Measurements from ENCODE around the gene MYO9A. TPM values are rescaled to one million over a fixed set of nuclear protein-coding genes. Genes with fewer than 3 reads are reported as not detected.
"Not testable (repeated sequence)": the region's sequence is repeated elsewhere in the genome, so short reads cannot be mapped to it uniquely, and the experiment has no call there.

Gene MYO9A
- polyA plus RNA-seq, 1 donor = 12.0 TPM

GRCh38 chr15:72013703-72014102 is 104.2 kb downstream of the MYO9A start:
- Histone ChIP-seq H3K36me3 (ENCODE audit: control insufficient read depth, insufficient read depth, low read length) (peaks cover 6% of the 10 kb centered on the region), H3K9me3 (ENCODE audit: control insufficient read depth, low read depth, low read length) (no peaks in the 10 kb centered on the region), H3K4me1 (ENCODE audit: control insufficient read depth, insufficient read depth, low read length) (peaks cover 7% of the 10 kb centered on the region), H3K27me3 (ENCODE audit: control insufficient read depth, insufficient read depth, low read length) (no peaks in the 10 kb centered on the region), H3K4me3 (ENCODE audit: low read length) (no peak overlapping the region), H3K27ac (ENCODE audit: low read length) (no peak overlapping the region)
- no peak for DNase-seq
- WGBS (ENCODE audit: insufficient coverage, low lambda C conversion rate) = no CpG with 5 or more reads among the region's 2 CpGs

DNA sequence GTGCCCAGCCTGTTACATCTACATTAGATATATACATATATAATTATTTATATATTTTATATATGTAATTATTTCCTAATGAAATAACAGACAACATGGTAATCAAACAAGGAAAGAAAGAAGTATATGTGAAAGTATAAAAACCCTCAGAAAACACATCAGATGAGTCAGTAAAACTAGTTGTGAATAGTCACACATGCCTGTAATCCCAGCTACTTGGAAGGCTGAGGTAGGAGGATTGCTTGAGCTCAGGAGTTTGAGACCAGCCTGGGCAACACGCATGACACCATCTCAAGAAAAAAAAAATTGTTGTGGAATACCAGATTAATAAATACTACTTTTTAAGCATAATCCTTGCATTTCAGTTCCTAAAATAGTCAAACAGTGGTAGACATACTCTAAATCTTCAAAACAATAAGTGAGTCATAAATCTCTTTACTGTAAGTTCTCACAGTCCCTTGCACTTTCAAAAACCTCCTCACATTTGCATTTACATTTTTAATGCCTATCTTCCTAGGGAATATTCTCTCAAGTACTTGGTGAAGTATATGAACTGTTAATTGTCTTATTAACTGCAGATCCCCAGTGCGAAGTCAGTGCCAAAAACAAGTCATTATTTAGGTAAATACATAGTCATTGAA is 106.5 kb downstream of the MYO9A start:
- no peak overlapping the region for H3K27ac ChIP-seq (ENCODE audit: low read length)
- no peak overlapping the region for H3K4me3 ChIP-seq (ENCODE audit: low read length)
- peaks cover 8% of the 10 kb centered on the region for H3K36me3 ChIP-seq (ENCODE audit: control insufficient read depth, insufficient read depth, low read length)
- H3K9me3 ChIP-seq (ENCODE audit: control insufficient read depth, low read depth, low read length) = no peaks in the 10 kb centered on the region
- no peak for DNase-seq
- WGBS (ENCODE audit: insufficient coverage, low lambda C conversion rate) = no CpG with 5 or more reads among the region's 2 CpGs
- peaks cover 7% of the 10 kb centered on the region for H3K4me1 ChIP-seq (ENCODE audit: control insufficient read depth, insufficient read depth, low read length)
- no peaks in the 10 kb centered on the region for H3K27me3 ChIP-seq (ENCODE audit: control insufficient read depth, insufficient read depth, low read length)

DNA sequence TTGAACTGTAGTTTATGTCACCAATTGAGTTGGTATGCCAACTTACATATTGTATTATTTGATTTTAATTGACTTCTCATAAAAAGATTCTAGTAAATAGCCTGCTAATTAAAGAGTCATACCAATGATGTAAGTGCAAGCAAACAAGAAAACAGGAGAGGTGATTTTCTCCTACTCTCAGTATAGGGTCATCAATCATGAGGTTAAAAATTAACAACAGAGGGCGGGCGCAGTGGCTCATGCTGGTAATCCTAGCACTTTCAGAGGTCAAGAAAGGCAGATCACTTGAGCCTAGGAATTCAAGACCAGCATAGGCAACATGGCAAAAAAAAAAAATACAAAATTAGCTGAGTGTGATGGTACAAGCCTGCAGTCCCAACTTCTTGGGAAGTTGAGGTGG is 108.7 kb downstream of the MYO9A start:
- Histone ChIP-seq H3K9me3 (ENCODE audit: control insufficient read depth, low read depth, low read length) (no peaks in the 10 kb centered on the region), H3K36me3 (ENCODE audit: control insufficient read depth, insufficient read depth, low read length) (peaks cover 7% of the 10 kb centered on the region), H3K27ac (ENCODE audit: low read length) (peak overlapping the region; percentile 31), H3K4me1 (ENCODE audit: control insufficient read depth, insufficient read depth, low read length) (peaks cover 11% of the 10 kb centered on the region), H3K27me3 (ENCODE audit: control insufficient read depth, insufficient read depth, low read length) (no peaks in the 10 kb centered on the region), H3K4me3 (ENCODE audit: low read length) (no peak overlapping the region)
- no CpG with 5 or more reads among the region's 2 CpGs for WGBS (ENCODE audit: insufficient coverage, low lambda C conversion rate)
- peak; percentile 42 to 75 for DNase-seq

- Histone ChIP-seq H3K27me3 (ENCODE audit: control insufficient read depth, insufficient read depth, low read length) (no peaks in the 10 kb centered on the region), H3K36me3 (ENCODE audit: control insufficient read depth, insufficient read depth, low read length) (peaks cover 7% of the 10 kb centered on the region), H3K9me3 (ENCODE audit: control insufficient read depth, low read depth, low read length) (no peaks in the 10 kb centered on the region), H3K4me1 (ENCODE audit: control insufficient read depth, insufficient read depth, low read length) (peaks cover 11% of the 10 kb centered on the region), H3K27ac (ENCODE audit: low read length) (no peak overlapping the region), H3K4me3 (ENCODE audit: low read length) (no peak overlapping the region)
- WGBS (ENCODE audit: insufficient coverage, low lambda C conversion rate) = 100% methylated on average over 1 of the region's 4 CpGs
- DNase-seq = no peak
Measured at GRCh38 chr15:72006382-72006781, 111.6 kb downstream of the MYO9A start.

DNA sequence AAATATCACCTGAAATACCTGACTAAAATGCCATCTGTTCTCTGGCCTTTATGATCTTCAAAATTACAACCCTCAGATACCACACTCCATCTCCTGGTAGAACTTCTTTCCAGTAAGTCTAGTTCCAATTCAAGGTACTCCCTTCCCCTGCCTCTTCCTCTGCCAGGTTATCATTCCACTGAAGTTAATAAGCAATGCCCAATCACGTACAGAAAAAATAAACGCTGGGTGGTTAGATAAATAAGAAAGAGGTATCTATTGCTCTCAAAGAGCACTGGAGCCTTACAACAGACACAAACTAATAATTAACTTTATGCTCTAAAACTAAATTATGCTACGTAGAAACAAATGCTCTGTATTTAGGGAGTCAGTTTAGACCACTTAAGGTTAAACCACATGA is 112.5 kb downstream of the MYO9A start:
- Histone ChIP-seq H3K27me3 (ENCODE audit: control insufficient read depth, insufficient read depth, low read length) (no peaks in the 10 kb centered on the region), H3K27ac (ENCODE audit: low read length) (peak overlapping the region; percentile 2), H3K36me3 (ENCODE audit: control insufficient read depth, insufficient read depth, low read length) (peaks cover 7% of the 10 kb centered on the region), H3K9me3 (ENCODE audit: control insufficient read depth, low read depth, low read length) (no peaks in the 10 kb centered on the region), H3K4me3 (ENCODE audit: low read length) (no peak overlapping the region), H3K4me1 (ENCODE audit: control insufficient read depth, insufficient read depth, low read length) (peaks cover 11% of the 10 kb centered on the region)
- 38% methylated on average over 3 of the region's 3 CpGs for WGBS (ENCODE audit: insufficient coverage, low lambda C conversion rate)
- DNase-seq = peak in 1 of 2 donors; percentile 31

GRCh38 chr15:71999807-72000206 is 118.1 kb downstream of the MYO9A start:
- Histone ChIP-seq H3K36me3 (ENCODE audit: control insufficient read depth, insufficient read depth, low read length) (peaks cover 2% of the 10 kb centered on the region), H3K4me1 (ENCODE audit: control insufficient read depth, insufficient read depth, low read length) (no peaks in the 10 kb centered on the region), H3K27me3 (ENCODE audit: control insufficient read depth, insufficient read depth, low read length) (no peaks in the 10 kb centered on the region), H3K27ac (ENCODE audit: low read length) (no peak overlapping the region), H3K4me3 (ENCODE audit: low read length) (no peak overlapping the region), H3K9me3 (ENCODE audit: control insufficient read depth, low read depth, low read length) (no peaks in the 10 kb centered on the region)
- DNase-seq = no peak
- 80% methylated on average over 1 of the region's 1 CpG for WGBS (ENCODE audit: insufficient coverage, low lambda C conversion rate)

DNA sequence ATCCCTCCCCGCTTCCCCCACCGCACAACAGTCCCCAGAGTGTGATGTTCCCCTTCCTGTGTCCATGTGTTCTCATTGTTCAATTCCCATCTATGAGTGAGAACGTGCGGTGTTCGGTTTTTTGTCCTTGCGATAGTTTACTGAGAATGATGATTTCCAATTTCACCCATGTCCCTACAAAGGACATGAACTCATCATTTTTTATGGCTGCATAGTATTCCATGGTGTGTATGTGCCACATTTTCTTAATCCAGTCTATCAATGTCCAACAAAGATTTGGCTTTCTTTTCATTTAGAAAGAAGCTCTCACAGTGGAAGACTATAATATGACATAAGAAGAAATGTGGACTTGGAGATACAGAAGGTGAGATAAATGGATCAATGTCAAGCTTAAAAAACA is 119.2 kb downstream of the MYO9A start:
- DNase-seq; H3K4me3 ChIP-seq (ENCODE audit: low read length); H3K27me3 ChIP-seq (ENCODE audit: control insufficient read depth, insufficient read depth, low read length); H3K9me3 ChIP-seq (ENCODE audit: control insufficient read depth, low read depth, low read length); H3K27ac ChIP-seq (ENCODE audit: low read length); H3K36me3 ChIP-seq (ENCODE audit: control insufficient read depth, insufficient read depth, low read length); H3K4me1 ChIP-seq (ENCODE audit: control insufficient read depth, insufficient read depth, low read length): not testable (repeated sequence)
- no CpG with 5 or more reads among the region's 6 CpGs for whole genome bisulfite sequencing (ENCODE audit: insufficient coverage, low lambda C conversion rate)

- Histone ChIP-seq H3K36me3 (ENCODE audit: control insufficient read depth, insufficient read depth, low read length) (peaks cover 2% of the 10 kb centered on the region), H3K27ac (ENCODE audit: low read length) (no peak overlapping the region), H3K4me1 (ENCODE audit: control insufficient read depth, insufficient read depth, low read length) (no peaks in the 10 kb centered on the region), H3K9me3 (ENCODE audit: control insufficient read depth, low read depth, low read length) (no peaks in the 10 kb centered on the region), H3K27me3 (ENCODE audit: control insufficient read depth, insufficient read depth, low read length) (no peaks in the 10 kb centered on the region), H3K4me3 (ENCODE audit: low read length) (no peak overlapping the region)
- no peak for DNase-seq
- no CpG with 5 or more reads among the region's 4 CpGs for WGBS (ENCODE audit: insufficient coverage, low lambda C conversion rate)
Measured at GRCh38 chr15:71997691-71998090, 120.3 kb downstream of the MYO9A start.

- peaks cover 2% of the 10 kb centered on the region for H3K4me1 ChIP-seq (ENCODE audit: control insufficient read depth, insufficient read depth, low read length)
- H3K27ac ChIP-seq (ENCODE audit: low read length) = no peak overlapping the region
- no peaks in the 10 kb centered on the region for H3K27me3 ChIP-seq (ENCODE audit: control insufficient read depth, insufficient read depth, low read length)
- peaks cover 10% of the 10 kb centered on the region for H3K36me3 ChIP-seq (ENCODE audit: control insufficient read depth, insufficient read depth, low read length)
- 100% methylated on average over 1 of the region's 6 CpGs for WGBS (ENCODE audit: insufficient coverage, low lambda C conversion rate)
- H3K9me3 ChIP-seq (ENCODE audit: control insufficient read depth, low read depth, low read length) = no peaks in the 10 kb centered on the region
- H3K4me3 ChIP-seq (ENCODE audit: low read length) = no peak overlapping the region
- DNase-seq = no peak
Measured at GRCh38 chr15:71975816-71976150, 142.2 kb downstream of the MYO9A start.

DNA sequence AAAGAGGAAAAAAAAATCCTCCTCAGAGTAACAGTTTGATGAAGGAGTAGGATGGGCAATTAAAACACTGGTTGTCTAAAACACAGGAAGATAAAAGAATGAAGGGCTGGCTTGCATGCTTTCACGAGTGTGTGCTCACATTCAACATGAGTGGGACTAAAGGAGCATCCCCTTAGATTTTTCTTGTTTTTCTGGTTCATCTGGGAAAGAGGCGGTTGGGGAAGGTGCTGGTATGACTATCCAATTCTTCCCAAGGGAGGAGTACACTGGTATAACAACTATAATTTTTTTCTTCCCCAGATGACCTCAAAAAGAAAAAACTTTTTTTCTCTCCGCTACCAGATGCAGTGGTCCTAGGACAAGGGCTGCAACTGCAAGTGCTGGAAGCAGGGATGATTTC is 143.7 kb downstream of the MYO9A start:
- H3K36me3 ChIP-seq (ENCODE audit: control insufficient read depth, insufficient read depth, low read length) = peaks cover 10% of the 10 kb centered on the region
- H3K4me3 ChIP-seq (ENCODE audit: low read length) = no peak overlapping the region
- no peak for DNase-seq
- peaks cover 2% of the 10 kb centered on the region for H3K4me1 ChIP-seq (ENCODE audit: control insufficient read depth, insufficient read depth, low read length)
- H3K27ac ChIP-seq (ENCODE audit: low read length) = no peak overlapping the region
- H3K27me3 ChIP-seq (ENCODE audit: control insufficient read depth, insufficient read depth, low read length) = no peaks in the 10 kb centered on the region
- H3K9me3 ChIP-seq (ENCODE audit: control insufficient read depth, low read depth, low read length) = no peaks in the 10 kb centered on the region
- no CpG with 5 or more reads among the region's 3 CpGs for WGBS (ENCODE audit: insufficient coverage, low lambda C conversion rate)

GRCh38 chr15:71973366-71973765 is 144.6 kb downstream of the MYO9A start:
- no peak for DNase-seq
- Histone ChIP-seq H3K27me3 (ENCODE audit: control insufficient read depth, insufficient read depth, low read length) (no peaks in the 10 kb centered on the region), H3K9me3 (ENCODE audit: control insufficient read depth, low read depth, low read length) (no peaks in the 10 kb centered on the region), H3K4me1 (ENCODE audit: control insufficient read depth, insufficient read depth, low read length) (peaks cover 2% of the 10 kb centered on the region), H3K27ac (ENCODE audit: low read length) (no peak overlapping the region), H3K4me3 (ENCODE audit: low read length) (no peak overlapping the region), H3K36me3 (ENCODE audit: control insufficient read depth, insufficient read depth, low read length) (peaks cover 10% of the 10 kb centered on the region)
- 100% methylated on average over 1 of the region's 5 CpGs for WGBS (ENCODE audit: insufficient coverage, low lambda C conversion rate)
